ENCODE measurements around the gene COL4A2.

DNA sequence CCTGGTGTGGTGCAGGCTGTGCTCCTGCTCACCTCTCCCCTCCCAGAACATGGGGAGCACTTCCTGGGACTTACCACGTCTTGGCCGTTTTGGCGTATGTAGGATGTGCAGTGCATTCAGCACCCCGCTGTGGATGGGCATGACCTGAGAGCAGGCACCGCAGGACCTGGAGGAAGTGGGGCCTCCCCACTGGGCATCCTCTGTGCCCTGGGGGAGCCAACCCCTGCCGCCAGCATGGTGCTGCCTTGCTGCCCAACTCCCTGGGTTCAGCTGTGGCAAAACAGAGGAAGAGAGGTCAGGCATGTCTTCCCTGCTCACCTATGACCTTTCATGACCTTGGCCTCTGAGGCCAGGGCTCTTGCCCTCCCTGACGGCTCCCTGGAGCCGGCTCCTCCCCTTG is 150.9 kb downstream of the COL4A2 start:
- TF ChIP-seq, protein P1, sequence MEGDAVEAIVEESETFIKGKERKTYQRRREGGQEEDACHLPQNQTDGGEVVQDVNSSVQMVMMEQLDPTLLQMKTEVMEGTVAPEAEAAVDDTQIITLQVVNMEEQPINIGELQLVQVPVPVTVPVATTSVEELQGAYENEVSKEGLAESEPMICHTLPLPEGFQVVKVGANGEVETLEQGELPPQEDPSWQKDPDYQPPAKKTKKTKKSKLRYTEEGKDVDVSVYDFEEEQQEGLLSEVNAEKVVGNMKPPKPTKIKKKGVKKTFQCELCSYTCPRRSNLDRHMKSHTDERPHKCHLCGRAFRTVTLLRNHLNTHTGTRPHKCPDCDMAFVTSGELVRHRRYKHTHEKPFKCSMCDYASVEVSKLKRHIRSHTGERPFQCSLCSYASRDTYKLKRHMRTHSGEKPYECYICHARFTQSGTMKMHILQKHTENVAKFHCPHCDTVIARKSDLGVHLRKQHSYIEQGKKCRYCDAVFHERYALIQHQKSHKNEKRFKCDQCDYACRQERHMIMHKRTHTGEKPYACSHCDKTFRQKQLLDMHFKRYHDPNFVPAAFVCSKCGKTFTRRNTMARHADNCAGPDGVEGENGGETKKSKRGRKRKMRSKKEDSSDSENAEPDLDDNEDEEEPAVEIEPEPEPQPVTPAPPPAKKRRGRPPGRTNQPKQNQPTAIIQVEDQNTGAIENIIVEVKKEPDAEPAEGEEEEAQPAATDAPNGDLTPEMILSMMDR (IDR thresholded peaks at IDR 0.05), result no peak
- TF ChIP-seq POLR2A (IDR thresholded peaks at IDR 0.05), result no peak

Measured in right lobe of liver (tissue), 4 donors.